Erythroblast (primary cell): ENCODE data around the gene GNG13.

Experiments used
- DNase-seq, 2 experiments: peaks; one replicate each; lab custom pipeline; 2025; lab: John Stamatoyannopoulos, UW
- GATA1 ChIP-seq: IDR thresholded peaks from 2 replicates; pipeline ENCODE4 v1.6.1; 2011; ENCODE audit warnings: low read depth, mild to moderate bottlenecking, control low read depth, low read length, moderate library complexity
- POLR2A ChIP-seq: IDR thresholded peaks from 2 replicates; pipeline ENCODE4 v1.6.1; 2011; ENCODE audit warnings: mild to moderate bottlenecking, low read length

GNG13 gene

DNA sequence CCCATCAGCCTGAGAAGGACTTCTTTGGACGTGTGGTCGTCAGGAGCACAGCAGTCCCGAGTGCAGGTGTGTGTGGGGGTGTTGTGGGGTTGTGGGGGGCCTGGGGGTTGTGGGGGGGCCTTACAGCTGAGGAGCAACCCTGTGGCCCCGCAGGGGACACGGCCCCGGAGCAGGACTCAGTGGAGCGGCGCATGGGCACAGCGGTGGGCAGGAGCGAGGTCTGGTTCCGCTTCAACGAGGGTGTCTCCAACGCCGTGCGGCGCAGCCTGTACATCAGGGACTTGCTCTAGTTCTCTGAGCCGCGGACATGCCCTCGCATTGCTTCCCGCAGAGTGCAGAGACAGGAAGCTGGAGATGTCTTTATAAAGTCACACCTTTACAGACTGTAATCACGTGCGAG, 2.8 kb downstream of the GNG13 start:
- DNase-seq, result no peak
- no peak for TF ChIP-seq POLR2A
- no peak for TF ChIP-seq GATA1

DNA sequence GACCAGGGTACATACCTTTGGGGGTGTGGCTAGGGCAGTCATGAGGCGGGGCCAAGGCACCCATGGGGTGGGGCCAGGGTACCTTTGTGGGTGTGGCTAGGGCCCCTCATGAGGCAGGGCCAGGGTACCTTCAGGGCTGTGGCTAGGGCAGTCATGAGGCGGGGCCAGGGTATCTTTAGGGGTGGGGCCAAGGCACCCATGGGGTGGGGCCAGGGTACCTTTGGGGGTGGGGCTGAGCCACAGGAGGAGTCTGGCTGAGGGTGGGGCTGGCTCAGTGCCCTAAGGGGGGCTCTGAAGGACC, 3.5 kb downstream of the GNG13 start:
- no peak for DNase-seq
- no peak for TF ChIP-seq POLR2A
- no peak for TF ChIP-seq GATA1

DNA sequence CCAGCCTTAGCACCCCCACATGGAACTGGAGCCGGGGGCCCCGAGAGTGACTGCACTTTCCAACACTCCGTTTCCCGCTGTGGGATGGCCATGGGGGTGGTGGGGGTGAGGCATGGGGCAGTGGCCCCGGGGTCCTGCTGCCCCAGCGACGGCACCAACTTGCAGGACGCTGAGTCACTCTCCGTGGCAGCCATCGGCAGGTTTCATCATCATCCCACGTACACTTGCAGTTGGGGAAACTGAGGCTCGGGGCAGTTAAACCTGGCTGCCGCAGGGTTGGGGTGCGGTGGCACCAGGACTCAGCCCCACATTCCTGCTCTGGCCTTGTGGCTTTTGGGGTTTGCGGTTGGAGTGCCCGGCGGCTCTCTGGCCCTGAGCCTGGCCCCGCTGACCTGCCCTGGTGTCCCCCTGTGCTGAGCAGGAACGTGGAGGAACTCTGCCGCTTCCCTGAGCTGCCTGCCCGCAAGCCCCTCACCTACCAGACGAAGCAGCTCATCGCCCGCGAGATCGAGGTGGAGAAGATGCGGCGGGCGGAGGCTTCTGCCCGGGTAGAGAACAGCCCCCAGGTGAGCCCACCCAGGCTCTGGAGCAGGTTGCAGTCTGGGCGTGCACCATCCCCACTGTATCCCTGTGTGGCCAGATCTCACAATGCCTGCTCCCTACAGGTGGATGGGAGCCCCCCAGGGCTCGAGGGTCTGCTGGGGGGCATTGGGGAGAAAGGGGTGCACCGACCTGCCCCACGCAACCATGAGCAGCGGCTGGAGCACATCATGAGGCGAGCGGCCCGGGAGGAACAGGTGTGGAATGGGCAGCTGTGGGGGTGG, 4.0 kb downstream of the GNG13 start:
- no peak for DNase-seq
- TF ChIP-seq GATA1 (no peak), POLR2A (no peak)

DNA sequence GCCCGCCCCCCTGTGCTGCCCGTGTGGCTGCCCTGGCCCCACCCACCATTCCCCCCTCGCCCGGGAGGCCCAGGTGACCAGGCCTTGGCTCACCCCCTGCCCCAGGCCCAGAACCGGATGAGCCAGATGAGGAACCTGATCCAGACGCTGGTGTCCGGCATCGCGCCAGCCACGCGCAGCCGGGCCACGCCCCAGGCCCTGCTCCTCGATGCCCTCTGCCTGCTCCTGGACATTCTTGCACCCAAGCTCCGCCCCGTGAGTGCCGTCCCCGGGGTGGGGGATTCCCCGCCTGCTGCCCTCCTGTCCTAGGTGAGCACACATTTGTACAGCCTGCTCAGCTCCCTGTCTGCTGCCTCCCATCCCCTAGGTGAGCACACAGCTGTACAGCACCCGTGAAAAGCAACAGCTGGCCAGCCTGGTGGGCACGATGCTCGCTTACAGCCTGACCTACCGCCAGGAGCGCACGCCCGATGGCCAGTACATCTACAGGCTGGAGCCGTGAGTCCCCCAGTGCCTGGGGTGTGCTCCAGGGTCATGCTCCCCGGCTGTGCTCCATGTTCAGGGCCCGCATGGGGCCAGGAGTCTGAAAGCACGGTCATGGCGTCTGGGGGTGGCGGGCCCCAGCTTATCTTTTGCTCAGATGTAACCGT, 4.8 kb downstream of the GNG13 start:
- DNase-seq, result no peak
- TF ChIP-seq POLR2A, result no peak
- TF ChIP-seq GATA1, result no peak

DNA sequence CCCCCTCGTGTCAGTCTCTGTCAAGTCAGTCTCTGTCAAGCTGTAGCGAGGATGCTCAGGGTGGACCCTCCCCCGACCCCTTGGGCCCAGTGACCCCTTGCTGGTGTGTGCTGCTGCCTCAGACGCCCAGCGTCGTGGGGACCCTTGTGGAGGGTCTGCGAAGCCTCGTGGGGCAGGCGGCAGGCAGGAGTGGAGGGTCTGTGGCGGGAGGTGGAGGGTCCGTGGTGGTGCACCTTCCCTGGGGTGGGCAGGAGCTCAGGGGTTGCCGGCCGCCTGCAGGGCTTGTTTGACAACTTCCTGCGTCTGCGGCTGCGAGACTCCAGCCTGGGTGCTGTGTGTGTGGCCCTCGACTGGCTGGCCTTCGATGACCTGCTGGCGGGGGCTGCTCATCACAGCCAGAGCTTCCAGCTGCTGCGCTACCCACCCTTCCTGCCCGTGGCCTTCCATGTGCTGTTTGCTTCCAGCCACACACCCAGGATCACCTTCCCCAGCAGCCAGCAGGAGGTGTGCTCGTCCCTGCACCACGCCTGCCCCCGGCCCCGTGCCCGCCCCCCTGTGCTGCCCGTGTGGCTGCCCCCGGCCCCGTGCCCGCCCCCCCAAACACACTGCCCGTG, 5.6 kb downstream of the GNG13 start:
- no peak for DNase-seq
- TF ChIP-seq POLR2A (no peak), GATA1 (no peak)

GRCh38 chr16:794091-794822, 6.3 kb downstream of the GNG13 start:
- DNase-seq, result no peak
- TF ChIP-seq POLR2A (no peak), GATA1 (no peak)

GRCh38 chr16:793414-793813, 7.1 kb downstream of the GNG13 start:
- DNase-seq, result no peak
- no peak for TF ChIP-seq GATA1

GRCh38 chr16:792221-792995, 8.1 kb downstream of the GNG13 start:
- TF ChIP-seq GATA1, result no peak
- no peak for TF ChIP-seq POLR2A
- DNase-seq, result no peak

- no peak for DNase-seq
- TF ChIP-seq GATA1 (no peak), POLR2A (no peak)
Measured at GRCh38 chr16:791131-791530, 9.4 kb downstream of the GNG13 start.

GRCh38 chr16:790086-790485, 10.4 kb downstream of the GNG13 start:
- TF ChIP-seq GATA1 (no peak), POLR2A (no peak)
- DNase-seq, result no peak

DNA sequence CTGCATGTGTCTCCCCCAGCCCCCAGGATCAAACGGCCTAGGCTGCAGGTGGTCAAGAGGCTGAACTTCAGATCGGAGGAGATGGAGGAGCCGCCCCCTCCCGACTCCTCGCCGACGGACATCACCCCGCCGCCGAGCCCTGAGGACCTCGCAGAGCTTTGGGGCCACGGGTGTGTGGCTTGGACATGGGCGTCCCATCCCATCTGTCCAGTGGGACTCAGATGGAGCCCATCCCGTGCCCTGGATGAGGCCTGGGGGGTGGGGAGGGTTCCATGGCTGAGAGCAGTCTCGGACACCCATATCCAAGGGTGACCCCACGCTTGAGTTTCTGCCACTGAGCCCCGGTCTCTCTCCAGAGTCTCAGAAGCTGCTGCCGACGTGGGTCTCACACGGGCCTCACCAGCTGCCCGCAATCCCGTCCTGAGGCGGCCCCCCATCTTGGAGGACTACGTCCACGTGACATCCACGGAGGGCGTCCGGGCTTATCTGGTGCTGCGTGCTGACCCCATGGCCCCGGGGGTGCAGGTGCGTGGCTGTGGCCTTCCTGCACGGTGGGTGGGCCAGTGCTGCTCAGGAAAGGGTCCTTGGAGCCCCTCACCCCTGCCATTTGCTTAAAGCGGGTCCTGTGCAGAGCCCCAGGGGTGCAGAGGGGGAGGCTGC, 11.2 kb downstream of the GNG13 start:
- DNase-seq, result no peak
- no peak for TF ChIP-seq POLR2A
- TF ChIP-seq GATA1, result no peak

DNA sequence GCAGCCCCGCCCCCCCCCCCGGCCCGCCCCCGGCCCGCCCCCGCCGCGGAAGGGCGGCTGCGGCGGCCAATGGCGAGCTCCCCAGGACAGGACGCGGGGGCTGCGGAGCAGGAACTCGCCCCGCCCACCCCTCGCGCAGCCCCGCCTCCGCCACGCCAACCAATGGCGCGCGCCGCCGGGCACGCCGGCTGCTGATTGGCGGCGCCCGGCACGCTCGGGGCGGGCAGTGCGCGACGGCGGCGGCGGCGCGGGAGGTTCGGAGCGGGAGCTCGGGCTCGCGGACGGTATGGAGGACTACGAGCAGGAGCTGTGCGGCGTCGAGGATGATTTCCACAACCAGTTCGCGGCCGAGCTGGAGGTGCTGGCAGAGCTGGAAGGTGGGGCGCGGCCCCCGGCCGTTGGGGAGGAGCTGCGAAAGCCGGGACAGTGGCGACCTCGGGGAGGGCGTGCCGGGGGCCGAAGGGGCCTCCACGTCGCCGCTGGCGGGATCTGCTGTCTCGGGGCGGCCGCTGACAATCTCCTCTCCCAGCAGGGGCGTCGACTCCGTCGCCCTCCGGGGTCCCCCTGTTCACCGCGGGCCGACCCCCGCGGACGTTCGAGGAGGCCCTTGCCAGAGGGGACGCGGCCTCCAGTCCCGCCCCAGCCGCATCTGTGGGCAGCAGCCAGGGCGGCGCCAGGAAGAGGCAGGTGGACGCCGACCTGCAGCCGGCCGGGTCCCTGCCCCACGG, 12.0 kb downstream of the GNG13 start, which contains the start of gene CHTF18:
CHTF18 (plus strand) TSS at position 222 of the 728 bp plus-strand sequence; CDS start at position 287, 65 bp downstream.
- TF ChIP-seq GATA1, result no peak
- TF ChIP-seq POLR2A, result peak; percentile 39
- peak; percentile 96 to 98 for DNase-seq
